HG03175 (cell line): ENCODE results near the gene SPTY2D1.

ENCODE experiments used
- ATAC-seq: cut with Tn5 transposase; IDR thresholded peaks from one replicate; pipeline ENCODE4 v1.9.1; 2021; ENCODE audit warnings: mild to moderate bottlenecking, moderate library complexity; ENCODE audit not compliant: unreplicated experiment

Gene SPTY2D1

DNA sequence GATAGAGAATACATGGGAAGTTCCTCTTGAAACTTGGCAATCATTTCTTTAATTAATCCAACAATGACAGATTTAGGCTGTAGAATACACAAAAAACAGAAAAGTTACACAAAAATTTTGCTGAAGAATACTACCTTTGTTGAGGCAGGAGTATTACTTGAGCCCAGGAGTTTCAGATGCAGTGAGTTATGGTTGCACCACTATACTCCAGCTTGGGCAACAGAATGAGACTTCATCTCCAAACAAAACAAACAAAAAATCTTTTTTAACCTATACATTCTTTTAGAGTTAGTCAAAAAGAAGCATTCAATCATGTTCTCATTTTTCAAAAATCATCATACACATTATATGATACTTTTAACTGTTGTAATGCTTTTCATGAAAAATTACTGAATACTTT lies 67.7 kb downstream of the SPTY2D1 start:
- ATAC-seq, result no peak

DNA sequence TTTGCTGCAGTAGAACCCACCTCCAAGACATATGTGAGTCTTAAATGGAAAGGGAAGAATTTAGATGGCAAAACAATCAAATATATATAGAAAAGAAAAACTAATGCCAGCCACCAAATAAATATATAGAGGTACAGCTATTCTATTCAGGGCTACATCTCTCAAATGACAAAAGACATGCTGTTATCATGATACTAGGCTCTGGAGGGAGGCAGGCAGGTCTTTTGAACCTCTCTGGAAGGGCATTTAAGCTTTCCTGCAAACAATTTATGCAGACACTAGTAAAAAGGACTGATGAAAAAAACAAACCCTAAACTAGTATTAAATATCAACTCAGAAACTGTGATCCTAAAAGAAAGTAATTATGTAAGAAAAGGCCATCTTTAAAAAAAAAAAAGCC lies 70.0 kb downstream of the SPTY2D1 start:
- ATAC-seq, result no peak

DNA sequence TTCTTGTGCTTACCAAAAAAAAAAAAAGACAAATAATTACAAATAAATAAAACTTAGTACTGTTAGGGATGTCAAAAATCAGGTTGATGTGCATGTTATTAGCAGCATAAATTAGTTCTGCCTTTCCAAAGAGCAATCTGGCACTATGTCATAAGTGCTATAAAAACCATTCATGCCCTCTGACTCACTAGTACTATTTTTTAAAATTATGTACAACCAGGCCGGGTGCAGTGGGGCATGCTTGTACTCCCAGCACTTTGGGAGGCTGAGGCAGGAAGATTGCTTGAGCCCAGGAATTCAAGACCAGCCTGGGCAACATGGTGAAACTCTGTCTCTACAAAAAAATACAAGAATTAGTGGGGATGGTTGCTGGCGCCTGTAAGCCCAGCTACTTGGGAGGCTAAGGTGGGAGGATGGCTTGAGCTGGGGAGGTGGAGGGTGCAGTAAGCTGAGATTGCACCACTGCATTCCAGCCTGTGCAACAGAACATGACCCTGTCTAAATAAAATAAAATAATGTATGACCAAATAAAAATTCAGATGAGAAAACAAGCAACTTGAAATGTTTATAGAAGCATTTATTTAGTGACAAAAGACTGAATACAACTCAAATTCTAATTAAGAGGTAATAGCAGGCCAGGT lies 70.9 kb downstream of the SPTY2D1 start:
- ATAC-seq, result no peak
